OCI-M1 (cell line): ENCODE data around the gene INSRR.

ENCODE experiments used
- DNase-seq: peaks from one replicate; lab custom pipeline; 2025; lab: John Stamatoyannopoulos, UW

The INSRR gene

DNA sequence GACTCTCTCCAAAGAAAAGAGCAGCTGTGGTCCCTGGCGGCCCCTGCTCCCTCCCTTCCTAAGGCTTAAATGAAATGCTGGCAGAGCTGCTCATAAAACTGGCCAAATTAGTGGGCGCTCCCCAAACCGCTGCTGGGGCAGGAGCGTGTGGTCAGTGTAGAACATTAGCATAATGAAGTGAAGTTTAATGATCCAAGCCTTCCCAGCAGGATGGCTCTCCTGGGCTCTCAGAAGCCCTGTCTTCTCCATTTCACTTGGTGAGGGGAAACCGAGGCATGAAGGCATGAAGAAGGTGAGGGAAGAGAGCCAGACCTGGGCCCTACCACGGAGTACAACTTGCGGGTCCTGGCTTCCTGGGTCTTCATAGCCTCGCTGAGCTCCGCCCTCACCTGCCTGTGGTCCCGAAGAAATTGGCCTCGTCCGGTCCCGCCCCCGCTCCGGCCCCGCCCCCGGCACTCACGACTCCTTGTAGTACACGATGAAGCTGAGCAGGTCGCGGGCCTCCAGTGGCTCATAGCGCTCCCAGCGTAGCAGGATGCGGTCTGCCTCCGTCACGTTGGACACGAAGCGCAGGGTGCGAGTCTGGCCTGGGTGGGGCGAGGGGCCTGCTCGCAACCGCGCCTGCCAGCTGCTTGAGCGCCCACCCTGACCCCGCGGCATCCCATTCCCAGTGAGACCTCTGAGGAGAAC lies 10.3 kb downstream of the INSRR start:
- DNase-seq: no peak

DNA sequence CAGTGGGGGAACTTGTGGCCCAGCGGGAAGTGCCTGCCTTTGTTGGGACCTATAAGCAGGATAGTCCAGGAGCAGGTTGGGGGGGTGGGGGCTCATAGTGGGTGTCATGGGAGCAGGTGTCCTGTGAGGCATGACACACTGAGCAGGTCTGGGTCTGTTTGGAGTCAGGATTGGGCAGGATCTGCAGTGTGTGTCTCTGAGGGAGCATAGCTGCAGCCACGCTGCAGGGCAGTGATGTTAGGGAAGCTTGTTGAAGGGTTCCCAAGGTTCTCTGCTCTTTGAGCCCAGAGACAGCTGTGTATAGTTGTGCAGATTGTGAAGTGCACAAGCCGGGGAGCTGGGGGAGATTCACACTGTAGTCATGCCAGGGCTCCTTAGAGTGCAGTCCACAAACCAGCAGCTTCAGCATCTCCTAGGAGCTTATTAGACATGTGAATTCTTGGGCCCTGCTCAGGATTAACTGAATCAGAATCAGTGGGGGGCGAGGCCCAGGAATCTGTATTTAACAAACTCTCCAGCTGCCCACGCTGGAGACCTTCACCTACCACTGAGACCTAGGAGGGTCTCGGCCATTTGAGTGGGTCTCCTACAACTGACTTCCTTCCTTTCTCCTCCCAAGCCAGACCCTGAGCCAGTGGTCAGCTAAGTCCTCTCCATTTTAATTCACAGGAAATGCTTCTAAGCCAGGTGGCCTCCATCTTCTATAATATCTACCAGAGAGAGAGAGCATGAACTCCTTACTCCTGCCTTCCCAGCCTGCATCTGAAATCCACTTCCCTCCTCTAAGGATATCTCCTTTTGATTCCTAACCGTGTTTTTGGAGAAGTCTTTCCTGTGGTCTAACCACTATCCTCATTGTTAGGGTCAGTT lies 11.1 kb downstream of the INSRR start:
- no peak for DNase-seq

DNA sequence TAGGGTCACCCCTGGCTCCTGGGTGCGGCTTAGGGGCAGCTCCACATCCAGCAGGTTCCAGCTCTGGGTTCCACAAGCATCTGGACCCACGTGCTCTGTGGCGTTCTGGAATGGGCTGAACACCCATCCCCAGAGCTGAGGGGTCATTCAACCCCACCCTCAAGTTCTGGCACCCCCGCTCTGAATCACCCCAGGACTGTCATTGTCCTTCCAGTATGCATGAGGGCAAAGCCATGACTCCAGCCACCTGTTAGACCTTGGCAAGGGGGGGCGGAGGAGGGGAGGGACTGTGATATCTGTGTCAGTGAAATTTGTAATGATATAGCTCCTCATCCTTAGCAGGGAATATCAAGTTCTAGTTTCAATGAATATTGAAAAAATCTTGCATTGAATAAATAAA lies 12.3 kb downstream of the INSRR start:
- DNase-seq: no peak

DNA sequence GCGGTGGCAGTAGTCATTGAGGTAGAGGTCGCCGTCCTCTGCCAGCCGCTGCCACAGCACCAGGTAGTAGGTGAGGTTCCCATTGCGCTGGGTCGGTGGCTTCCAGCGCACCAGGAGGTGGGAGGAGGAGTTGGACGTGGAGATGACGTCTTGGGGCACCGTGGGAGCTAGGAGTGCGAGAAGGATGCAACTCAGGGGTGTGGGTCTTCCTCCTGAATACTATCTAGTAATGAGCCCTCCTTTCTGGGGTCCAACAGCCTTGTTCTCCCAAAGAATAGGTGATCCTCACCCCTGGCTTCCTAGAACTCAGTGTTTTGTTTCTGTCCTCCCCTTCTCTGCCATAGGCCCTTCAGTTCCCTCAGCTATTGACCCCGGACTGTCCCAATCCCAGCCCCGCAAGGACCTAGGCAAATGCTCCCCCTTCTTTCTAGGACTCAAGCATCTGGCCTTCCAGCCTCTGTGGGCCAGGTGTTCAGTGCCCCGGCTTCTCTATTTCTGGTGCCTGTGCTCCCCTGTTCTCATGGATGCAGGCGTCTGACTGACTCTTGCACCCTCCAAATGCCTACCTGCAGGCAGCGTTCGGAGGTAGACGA lies 12.9 kb downstream of the INSRR start:
- DNase-seq: no peak

DNA sequence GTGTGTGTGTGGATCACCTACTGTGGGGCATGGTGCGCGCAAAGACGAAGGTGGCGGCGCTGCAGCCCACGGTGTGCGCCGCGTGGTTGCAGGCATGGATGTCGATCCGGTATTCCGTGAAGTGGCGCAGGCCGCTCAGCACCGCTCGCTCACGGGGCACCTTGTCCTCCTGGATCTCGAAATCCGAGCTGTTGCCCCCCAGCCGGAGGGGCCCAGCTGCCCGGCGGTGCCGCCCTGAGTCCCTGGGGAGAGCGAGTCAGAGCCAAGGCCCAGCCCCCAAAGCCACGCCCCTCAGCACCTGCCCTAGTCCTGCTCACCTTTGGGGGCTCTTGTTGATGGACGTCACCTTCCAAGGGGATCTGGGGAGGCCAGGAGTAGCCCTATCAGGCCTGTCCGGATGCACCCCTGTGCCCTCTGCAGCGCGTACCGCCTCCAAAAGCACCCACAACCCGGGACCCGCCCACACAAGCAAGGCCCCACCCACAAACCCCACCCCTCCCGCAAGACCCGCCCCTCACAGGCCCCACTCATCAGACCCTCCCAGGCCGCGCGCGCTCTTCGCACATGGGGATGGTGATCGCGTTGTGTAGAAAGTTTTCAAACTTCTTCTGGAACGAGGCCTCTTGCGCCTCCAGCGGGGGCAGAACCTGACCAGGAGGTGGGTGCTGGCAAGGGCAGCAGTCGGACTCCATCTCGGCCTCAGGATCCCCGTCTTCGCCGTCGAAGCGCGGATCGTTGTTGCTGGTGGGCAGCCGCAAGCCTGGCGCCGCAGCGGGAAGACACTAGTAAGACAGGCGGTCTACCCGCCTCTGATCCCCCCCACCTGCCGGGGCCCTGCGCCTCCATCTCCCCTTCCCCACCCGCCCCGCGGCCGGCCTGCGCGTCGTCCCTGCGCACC lies 13.6 kb downstream of the INSRR start:
- DNase-seq: no peak

DNA sequence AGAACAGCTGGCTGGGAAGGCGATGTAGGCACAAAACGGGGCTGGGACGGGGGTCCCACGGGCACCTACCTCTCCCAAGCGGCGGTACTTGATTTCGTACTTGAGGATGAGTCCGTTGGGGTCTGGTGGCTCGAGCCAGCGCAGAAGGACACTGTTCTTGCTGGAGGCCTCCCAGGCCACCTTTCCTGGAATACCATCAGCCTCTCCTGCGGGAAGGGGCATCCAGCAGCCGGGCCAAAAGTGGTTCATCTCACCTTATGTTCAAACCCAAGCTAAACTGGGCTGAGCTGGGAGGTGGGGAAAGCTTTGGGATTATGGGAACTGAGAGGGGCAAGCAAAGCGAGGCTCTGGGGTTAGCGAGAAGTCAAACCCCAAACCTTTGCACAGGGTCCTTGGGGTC lies 14.3 kb downstream of the INSRR start:
- no peak for DNase-seq

DNA sequence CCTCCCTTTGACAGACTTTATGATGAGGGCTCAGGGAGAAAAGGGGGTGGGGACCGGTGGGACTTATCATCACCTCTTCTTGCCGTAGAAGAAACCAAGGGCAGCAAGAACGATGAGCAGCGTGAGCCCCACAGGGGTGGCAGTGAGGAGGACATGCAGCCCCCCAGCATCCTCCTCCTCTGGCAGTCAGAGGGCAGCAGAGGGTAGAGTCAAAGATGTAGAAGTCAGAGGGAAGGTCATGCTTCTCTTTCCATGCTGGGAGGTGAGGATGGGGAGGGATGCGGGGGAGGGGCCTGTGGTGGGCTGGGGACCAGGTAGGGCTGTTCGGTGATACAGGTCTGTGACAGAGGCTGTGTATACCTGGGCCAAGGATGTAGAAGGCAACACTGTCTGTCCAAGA lies 14.8 kb downstream of the INSRR start:
- no peak for DNase-seq

DNA sequence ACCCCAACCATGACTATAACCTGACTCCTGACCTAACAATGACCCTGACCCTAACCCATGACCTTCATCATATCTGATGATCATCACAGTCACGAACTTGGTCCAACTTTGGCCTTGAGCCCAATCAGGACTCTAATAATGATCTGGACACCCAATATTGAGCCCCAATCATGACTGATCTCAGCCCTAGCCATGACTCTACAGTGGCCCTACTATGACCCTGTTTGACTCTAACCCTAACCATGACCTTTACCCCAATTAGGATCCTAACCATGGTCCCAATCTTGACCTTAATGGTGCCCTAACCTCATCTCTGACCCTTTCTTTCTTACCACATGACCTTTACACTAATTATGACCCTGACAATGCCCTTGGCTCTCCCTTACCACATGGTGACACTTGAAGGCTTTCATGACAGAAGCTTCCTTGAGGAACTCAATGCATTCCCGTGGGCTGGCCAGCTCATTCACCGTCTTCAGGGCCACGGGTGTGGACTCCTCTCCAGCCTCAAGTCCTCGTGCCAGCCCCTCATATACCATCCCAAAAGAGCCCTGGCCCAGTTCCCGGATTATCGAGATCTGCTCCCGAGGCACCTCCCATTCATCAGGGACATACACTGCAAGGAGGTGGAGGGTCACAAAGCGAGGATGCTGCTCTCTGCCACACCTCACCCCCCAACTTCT lies 16.2 kb downstream of the INSRR start:
- no peak for DNase-seq

DNA sequence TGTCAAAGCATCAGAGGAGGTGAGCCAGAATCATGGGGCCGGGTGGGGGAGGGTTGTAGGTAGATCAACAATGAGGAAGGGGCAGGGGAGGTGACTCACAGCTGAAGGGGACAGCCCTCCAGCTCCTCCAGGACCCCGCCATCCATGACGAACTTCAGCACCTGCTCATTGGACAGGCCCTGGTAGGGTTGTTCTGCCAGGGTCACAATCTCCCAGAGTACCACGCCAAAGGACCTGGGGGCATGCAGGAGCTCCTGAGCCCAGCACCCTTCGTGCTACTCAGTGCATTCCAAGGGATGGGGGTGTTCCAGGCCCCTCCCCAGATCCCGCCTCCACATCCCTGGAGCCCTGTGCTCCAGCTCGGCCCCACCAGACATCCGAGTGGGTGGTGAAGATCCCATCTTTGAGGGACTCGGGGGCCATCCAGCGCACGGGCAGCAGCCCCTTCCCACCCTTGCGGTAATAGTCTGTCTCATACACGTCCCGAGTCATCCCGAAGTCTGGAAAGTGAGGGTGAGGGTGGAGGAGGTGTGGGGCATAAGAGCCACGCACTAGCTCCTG lies 17.5 kb downstream of the INSRR start:
- no peak for DNase-seq

DNA sequence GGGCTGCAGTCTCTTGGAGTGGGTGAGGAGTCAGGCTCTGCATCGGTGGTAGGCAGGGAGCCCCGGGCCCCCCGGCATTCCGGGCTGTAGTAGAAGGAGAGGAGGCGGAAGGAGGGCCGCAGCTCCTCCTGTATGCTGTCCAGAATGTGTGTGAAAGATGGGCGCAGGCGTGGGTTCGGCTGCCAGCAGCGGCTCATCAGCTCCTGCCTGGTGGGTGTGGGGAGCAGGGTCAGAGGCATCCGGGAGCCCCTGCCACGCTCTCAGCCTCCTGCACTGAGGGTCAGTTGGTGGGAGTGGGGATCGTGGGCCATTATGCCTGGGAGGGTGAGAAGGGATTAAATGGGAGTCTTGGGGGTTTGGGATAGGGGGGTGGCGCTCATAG lies 18.0 kb downstream of the INSRR start:
- DNase-seq: no peak

DNA sequence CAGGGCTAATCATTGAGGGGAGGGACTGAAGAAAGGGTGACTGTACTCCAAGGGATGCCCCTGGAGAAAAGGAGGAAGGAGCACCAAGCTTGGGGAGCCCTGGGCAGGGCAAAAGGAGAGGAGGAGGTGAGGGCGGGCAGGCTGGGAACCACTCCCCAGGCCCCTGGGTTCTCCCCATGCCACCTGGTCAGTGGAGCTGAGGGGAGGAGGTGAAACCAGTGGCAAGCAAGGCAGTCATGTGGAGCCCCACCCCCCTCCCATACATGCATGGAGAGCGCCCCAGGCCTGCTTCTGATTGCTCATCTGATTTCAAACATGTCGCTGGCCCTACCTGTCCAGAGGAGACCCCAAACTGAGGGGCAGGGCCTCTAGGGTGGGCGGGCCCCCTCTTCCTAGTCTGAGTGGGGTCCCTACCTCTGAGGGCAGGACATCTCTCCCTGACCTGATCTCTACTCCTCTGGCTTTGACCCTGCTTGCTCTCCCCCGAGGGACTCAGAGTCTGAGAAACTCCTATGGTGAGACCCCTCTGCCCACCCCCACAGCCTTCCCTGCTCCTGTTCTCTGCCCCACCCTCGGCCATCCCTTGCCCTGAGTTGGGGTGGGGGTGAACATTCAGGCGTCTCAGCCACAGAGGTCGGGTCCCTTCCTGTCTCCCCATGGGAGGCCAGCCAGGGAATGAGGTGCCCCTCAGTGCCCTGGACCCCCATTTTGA lies 18.6 kb downstream of the INSRR start:
- no peak for DNase-seq

DNA sequence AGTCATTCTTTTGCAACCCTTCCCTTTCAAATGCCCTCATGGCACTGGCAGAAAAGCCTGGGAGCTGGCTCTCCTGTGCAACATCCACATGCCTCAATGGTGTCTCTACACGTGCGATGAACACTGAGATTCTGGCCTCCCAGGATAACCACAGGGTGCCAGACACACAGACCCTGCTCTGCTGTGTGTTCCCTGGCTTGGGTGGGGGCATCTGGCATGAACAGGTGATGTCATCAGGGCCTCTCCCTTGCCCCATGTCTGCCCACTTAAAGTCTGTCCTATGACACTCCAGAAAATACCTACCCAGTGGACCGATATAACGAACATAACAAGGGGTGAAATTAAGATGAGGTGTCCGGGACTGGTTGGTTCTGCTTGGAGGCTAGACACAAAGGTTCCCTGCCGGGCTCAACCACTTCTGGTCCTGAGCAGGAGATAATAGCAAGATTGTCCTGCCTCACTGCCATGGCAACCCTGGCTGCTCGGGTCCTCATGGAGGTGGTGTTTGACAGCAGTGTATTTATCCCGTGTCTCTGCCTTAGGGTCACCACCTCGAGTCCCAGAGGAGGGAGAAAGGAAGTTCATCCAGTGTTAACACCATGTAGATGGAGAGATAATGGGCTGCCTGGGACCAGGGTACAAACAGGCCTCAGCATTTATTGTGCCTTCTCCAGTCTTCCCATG lies 19.3 kb downstream of the INSRR start:
- DNase-seq: no peak

DNA sequence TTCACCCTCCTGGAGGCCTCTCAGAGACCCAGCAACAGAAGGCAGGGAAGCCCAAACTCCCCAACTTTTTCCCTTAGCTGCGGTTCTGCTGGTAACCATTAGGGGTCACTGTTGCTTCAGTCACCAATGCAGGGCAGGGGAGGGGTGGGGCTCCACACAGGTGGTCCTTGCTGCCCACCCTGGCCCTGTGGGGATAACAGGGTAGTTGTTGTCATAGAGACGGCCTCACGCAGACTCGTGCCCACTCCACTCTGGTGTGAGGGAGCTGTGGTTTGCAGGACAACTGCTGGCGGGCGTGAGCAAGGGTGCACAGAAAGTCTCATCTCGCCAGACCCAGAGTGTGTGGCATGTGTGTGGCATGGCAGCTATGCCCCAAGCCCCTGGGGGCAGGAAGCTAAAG lies 19.9 kb downstream of the INSRR start:
- DNase-seq: peak; percentile 60

DNA sequence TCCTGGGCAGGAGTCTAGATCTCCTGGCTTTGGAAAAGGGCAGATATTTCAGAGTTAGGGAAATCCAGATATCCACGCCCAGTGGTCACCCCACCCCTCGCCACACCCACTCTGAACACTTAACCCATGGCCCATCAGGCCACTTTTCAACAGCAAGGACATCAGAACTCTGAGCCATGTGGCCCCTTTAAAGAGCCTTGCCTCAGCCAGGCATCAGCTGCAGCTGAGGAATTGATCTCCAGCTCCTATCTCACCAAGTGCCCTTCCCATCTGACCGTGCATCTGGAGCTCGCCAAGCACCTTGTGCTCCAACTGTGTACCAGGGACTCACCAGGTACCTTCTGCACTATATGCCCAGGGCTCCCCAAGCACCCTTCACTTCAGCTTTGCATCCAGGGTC lies 22.0 kb downstream of the INSRR start:
- DNase-seq: no peak

DNA sequence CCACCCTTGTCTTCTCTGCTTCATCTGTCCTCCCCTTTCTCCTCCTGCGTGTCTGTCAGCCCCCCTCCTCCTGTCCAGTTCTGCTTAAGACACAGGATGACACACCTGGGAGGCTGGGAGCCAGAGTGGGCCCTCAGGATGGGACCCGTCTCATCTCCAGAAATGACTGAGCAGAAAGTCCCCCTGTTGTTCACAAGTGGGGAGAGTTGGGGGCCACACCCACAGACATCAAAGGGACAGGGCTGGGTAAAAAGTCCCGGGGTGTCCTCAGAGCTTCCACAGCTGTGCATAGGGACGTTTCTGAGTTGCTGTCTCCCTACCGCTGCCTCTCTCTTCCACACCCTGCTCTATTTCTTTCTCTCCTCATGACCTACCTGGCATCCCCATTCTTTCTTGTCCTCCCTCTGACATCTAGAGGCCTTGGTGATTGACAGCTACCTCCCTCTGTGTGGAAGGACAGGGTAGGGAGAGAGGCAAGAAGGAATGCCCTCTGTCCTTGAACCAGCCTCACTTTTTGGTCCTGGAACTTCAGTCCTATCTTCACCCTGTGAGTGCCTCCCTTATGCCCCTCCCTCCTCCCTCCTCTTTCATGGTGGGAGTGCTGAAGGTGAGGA lies 22.8 kb downstream of the INSRR start:
- no peak for DNase-seq

DNA sequence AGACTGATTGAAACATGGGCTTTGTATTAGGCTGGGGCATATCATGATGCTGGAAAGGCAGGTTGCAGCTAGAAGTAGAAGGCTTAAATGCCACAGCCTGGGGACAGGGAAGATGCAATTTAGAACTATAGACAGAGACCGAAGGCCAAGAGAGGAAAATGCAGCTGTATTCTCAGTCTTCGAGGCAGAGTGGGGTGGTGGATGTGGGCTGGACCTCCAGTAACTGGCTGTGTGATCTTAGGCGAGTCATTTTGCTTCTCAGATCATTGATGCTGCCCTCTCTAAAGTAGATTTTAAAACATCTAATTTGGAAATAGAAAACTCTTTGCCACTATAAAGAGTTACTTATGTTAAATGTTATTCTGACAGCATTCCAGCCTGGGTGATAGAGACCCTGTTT lies 24.6 kb downstream of the INSRR start:
- DNase-seq: no peak

DNA sequence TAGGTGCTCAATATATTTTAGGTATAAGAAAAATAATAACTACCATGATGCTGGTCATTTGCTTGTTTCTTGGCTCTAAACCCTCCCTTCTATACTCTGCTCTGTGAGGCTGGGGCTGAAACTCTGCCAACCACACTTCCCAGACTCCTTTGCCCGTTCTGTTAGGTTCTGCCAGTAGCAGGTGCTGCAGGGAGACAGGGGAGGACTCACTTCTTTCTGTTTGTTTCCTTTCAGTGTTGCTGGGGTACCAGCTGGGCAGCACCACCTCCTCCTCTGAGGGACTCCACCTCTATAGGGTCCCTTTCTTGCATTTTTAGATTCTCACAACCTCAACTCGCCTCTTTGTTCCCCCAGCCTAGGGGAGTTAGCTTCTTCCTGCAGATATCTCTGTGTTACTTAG lies 25.3 kb downstream of the INSRR start:
- DNase-seq: no peak

DNA sequence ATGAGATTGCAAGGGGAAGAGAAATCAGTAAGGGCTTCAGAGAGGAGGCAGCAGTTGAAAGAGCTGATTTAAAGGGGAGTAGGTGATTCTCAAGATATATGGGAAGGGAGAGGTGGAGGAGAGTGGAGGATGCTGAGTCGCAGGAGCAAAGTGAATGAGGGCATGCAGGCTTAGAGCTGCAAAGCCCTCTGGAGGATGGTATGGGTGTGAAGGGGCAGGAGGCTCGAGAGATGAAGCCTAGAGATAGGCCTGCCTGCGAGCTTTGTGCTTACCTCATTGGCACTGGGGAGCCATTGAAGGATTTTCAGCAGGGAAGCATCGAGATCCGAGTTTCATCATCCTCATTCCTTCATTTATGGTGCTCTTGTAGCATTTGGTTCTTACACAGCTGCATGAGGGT lies 26.5 kb downstream of the INSRR start:
- DNase-seq: no peak

DNA sequence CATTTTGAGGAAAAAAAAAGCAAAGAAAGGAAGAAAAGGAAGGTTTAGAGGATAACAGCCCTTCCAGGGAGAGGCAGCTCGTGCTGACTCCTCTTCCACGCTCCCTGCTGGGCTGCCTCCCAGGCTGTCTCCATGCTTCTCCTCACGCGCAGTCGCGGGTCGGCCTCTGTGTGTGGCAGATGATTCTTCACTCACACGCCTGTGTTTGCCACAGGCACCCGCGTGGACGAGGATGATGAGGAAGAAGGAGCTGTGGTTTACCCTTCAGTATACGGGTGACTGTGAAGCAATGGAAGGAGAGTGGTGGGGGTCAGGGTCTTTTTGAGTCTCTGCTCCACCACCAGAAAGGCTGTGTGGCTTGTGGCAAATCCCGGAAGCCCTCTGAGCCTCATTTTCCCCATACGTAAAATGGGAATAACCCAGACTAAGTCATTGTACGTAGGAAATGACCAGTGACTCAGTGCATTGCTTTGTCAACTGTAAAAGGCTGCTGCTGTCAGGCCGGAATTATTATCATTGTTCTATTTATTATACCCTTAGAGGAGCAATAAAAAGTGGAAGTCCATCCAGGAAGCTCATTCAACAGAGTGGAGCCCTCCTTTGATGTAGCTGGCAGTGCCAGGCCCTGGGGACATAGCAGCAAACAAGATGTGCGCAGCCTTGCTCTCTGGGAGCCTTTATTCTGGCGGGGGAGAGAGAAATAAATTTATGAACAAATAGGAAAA lies 30.4 kb downstream of the INSRR start:
- no peak for DNase-seq
